CD4-positive, CD25-positive, alpha-beta regulatory T cell (primary cell): ENCODE data around the gene RNPS1. TPM values are rescaled to one million over a fixed set of nuclear protein-coding genes. Genes with fewer than 3 reads are reported as not detected.

Source experiments
- ATAC-seq, 2 donors: fragments of 150-1000 bp; cut with Tn5 transposase; one replicate each; pipeline ENCODE4 v1.10.0; 2021; ENCODE audit warnings: low read depth in 2 of 2, moderate number of reproducible peaks in 2 of 2, moderate library complexity in 1 of 2
- DNase-seq, 3 donors: peaks; one replicate each; pipeline versions ENCODE4 v3.0.0 to v3.0.0-alpha.2; 2012 to 2022; ENCODE audit warnings: mixed read lengths in 1 of 3
- H3K27ac ChIP-seq: one replicate; pipeline ENCODE4 v1.7.0; 2013; ENCODE audit warnings: mild to moderate bottlenecking, low read length; ENCODE audit not compliant: insufficient read depth, poor library complexity, severe bottlenecking
- H3K27me3 ChIP-seq: one replicate; pipeline ENCODE4 v1.7.0; 2013; ENCODE audit warnings: low read length; ENCODE audit not compliant: control insufficient read depth, insufficient read depth
- H3K36me3 ChIP-seq: one replicate; pipeline ENCODE4 v1.7.0; 2013; ENCODE audit warnings: mild to moderate bottlenecking, low read length, moderate library complexity; ENCODE audit not compliant: control insufficient read depth, insufficient read depth
- H3K4me1 ChIP-seq: 2 replicates; pipeline ENCODE4 v1.7.0; 2013; ENCODE audit warnings: mild to moderate bottlenecking, low read length; ENCODE audit not compliant: insufficient read depth, control insufficient read depth, poor library complexity, severe bottlenecking
- H3K4me3 ChIP-seq: one replicate; pipeline ENCODE4 v1.7.0; 2013; ENCODE audit warnings: low read depth, mild to moderate bottlenecking, low read length, moderate library complexity
- H3K9me3 ChIP-seq, 2 experiments: 1 replicate in 1 of 2; 2 replicates in 1 of 2; pipeline ENCODE4 v1.7.0; 2013; ENCODE audit warnings: low read length in 2 of 2, mild to moderate bottlenecking in 1 of 2, moderate library complexity in 1 of 2; ENCODE audit not compliant: control insufficient read depth in 2 of 2
- H3K27ac Mint-ChIP-seq, 3 donors: one replicate each; pipeline ENCODE4 v1.8.0; 2020 to 2022; ENCODE audit warnings: mild to moderate bottlenecking in 3 of 3, mixed read lengths in 3 of 3, moderate library complexity in 2 of 3
- H3K27me3 Mint-ChIP-seq: one replicate; pipeline ENCODE4 v1.8.0; 2022; ENCODE audit warnings: mild to moderate bottlenecking, mixed read lengths
- H3K36me3 Mint-ChIP-seq: one replicate; pipeline ENCODE4 v1.8.0; 2020; ENCODE audit warnings: mixed read lengths
- H3K4me1 Mint-ChIP-seq, 4 donors: one replicate each; pipeline ENCODE4 v1.8.0; 2020 to 2022; ENCODE audit warnings: mixed read lengths in 4 of 4, mild to moderate bottlenecking in 1 of 4
- H3K4me3 Mint-ChIP-seq, 4 donors: one replicate each; pipeline ENCODE4 v1.8.0; 2020 to 2022; ENCODE audit warnings: mild to moderate bottlenecking in 4 of 4, mixed read lengths in 4 of 4, moderate library complexity in 3 of 4
- H3K9me3 Mint-ChIP-seq, 7 donors: one replicate each; pipeline ENCODE4 v1.8.0; 2020 to 2022; ENCODE audit warnings: mixed read lengths in 7 of 7, mild to moderate bottlenecking in 3 of 7, moderate library complexity in 2 of 7
- polyA plus RNA-seq, 4 donors: library from polyadenylated mRNA; unstranded; fragments of 300-500 nt; fragmentation: Illumina TruSeq; gene quantifications; one replicate each; pipeline ENCODE4 v1.2.3, GENCODE V29; 2021
- total RNA-seq: library from RNA; stranded (reverse); gene quantifications from one replicate; pipeline ENCODE4 v1.2.3, GENCODE V29; 2022

Gene RNPS1
- total and polyA plus RNA-seq, 5 donors from 2014 or later, result 189 to 230 (median 212) TPM

- H3K36me3 ChIP-seq, result peaks cover 13% of the 10 kb centered on the region
- DNase-seq, result no peak
- ATAC-seq, result no peak
Measured at GRCh38 chr16:2238838-2239675, 28.9 kb downstream of the RNPS1 start.

DNA sequence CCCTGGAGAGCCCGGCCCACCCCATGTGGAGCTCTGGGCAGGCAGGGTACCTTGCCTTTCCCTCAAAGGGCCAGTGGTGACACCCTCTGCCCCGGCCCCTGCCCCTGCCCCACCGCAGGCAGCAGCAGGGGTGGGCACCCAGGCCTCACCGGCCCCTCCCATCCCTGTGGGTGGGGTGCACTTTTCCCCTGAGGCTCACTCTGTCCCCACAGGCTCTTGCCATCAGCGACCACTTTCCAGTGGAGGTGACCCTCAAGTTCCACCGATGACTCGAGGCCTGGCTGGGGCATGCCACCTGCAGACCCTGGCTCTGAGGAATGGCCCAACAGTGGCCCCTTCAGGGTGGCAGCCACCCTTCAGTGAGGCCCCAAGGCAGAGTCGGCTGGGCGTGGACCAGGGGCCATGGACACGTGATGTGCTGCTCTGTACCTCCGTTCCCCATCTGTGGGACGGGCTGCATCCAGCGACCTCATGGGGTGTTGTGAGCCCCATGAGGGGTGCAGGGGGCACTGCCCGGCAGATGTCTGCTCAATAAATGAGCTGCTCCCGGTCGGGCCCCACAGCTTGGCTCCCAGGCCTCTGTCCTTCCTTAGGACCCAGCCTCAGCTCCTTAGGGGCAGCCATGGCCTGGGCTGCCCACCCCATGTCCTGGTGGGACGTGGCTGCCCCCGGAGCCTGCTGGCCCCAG, 29.6 kb downstream of the RNPS1 start:
- DNase-seq, result no peak
- Histone ChIP-seq H3K27me3 (no peaks in the 10 kb centered on the region), H3K27ac (no peak overlapping the region), H3K36me3 (peaks cover 16% of the 10 kb centered on the region), H3K9me3 (no peaks in the 10 kb centered on the region), H3K4me1 (peaks cover 9% of the 10 kb centered on the region), H3K4me3 (no peak overlapping the region)
- H3K36me3 Mint-ChIP-seq, result peaks cover 4% of the 10 kb centered on the region
- ATAC-seq, result no peak
- no peak overlapping the region for H3K27ac Mint-ChIP-seq
- peaks cover 5% of the 10 kb centered on the region for H3K27me3 Mint-ChIP-seq
- peaks cover 0 to 1% (median 0%) of the 10 kb centered on the region in 7 donors for H3K9me3 Mint-ChIP-seq
- no peak overlapping the region for H3K4me3 Mint-ChIP-seq
- peaks cover 0 to 2% (median 0%) of the 10 kb centered on the region in 4 donors for H3K4me1 Mint-ChIP-seq

More at GRCh38 chr16:2238838-2239675, 28.9 kb downstream of the RNPS1 start:
- H3K4me3 ChIP-seq, result no peak overlapping the region
- H3K27ac ChIP-seq, result no peak overlapping the region
- no peaks in the 10 kb centered on the region for H3K27me3 ChIP-seq
- Mint-ChIP-seq H3K27ac (no peak overlapping the region), H3K36me3 (peaks cover 4% of the 10 kb centered on the region), H3K4me3 (no peak overlapping the region), H3K9me3 (peaks cover 0 to 1% (median 0%) of the 10 kb centered on the region in 7 donors), H3K4me1 (peaks cover 0 to 2% (median 0%) of the 10 kb centered on the region in 4 donors), H3K27me3 (peaks cover 5% of the 10 kb centered on the region)
- H3K9me3 ChIP-seq, result no peaks in the 10 kb centered on the region
- peaks cover 9% of the 10 kb centered on the region for H3K4me1 ChIP-seq

- peaks cover 5% of the 10 kb centered on the region for H3K27me3 Mint-ChIP-seq
- Histone ChIP-seq H3K27me3 (no peaks in the 10 kb centered on the region), H3K36me3 (peaks cover 16% of the 10 kb centered on the region), H3K9me3 (no peaks in the 10 kb centered on the region), H3K4me3 (no peak overlapping the region), H3K27ac (no peak overlapping the region), H3K4me1 (peaks cover 9% of the 10 kb centered on the region)
- no peak overlapping the region for H3K4me3 Mint-ChIP-seq
- H3K4me1 Mint-ChIP-seq, result peaks cover 0 to 2% (median 0%) of the 10 kb centered on the region in 4 donors
- peaks cover 0 to 1% (median 0%) of the 10 kb centered on the region in 7 donors for H3K9me3 Mint-ChIP-seq
- DNase-seq (no peak), ATAC-seq (no peak)
- no peak overlapping the region for H3K27ac Mint-ChIP-seq
- H3K36me3 Mint-ChIP-seq, result peaks cover 4% of the 10 kb centered on the region
Measured at GRCh38 chr16:2237493-2238149, 30.3 kb downstream of the RNPS1 start.

- no peak for ATAC-seq
- H3K4me3 ChIP-seq, result no peak overlapping the region
- Mint-ChIP-seq H3K9me3 (peaks cover 0 to 1% (median 0%) of the 10 kb centered on the region in 7 donors), H3K27me3 (peaks cover 5% of the 10 kb centered on the region), H3K4me1 (peaks cover 0 to 2% (median 0%) of the 10 kb centered on the region in 4 donors), H3K27ac (no peak overlapping the region), H3K4me3 (no peak overlapping the region), H3K36me3 (no peaks in the 10 kb centered on the region)
- H3K27ac ChIP-seq, result no peak overlapping the region
- no peaks in the 10 kb centered on the region for H3K9me3 ChIP-seq
- no peaks in the 10 kb centered on the region for H3K27me3 ChIP-seq
- H3K36me3 ChIP-seq, result peaks cover 20% of the 10 kb centered on the region
- no peak for DNase-seq
- H3K4me1 ChIP-seq, result peaks cover 9% of the 10 kb centered on the region
Measured at GRCh38 chr16:2237102-2237482, 30.8 kb downstream of the RNPS1 start.

DNA sequence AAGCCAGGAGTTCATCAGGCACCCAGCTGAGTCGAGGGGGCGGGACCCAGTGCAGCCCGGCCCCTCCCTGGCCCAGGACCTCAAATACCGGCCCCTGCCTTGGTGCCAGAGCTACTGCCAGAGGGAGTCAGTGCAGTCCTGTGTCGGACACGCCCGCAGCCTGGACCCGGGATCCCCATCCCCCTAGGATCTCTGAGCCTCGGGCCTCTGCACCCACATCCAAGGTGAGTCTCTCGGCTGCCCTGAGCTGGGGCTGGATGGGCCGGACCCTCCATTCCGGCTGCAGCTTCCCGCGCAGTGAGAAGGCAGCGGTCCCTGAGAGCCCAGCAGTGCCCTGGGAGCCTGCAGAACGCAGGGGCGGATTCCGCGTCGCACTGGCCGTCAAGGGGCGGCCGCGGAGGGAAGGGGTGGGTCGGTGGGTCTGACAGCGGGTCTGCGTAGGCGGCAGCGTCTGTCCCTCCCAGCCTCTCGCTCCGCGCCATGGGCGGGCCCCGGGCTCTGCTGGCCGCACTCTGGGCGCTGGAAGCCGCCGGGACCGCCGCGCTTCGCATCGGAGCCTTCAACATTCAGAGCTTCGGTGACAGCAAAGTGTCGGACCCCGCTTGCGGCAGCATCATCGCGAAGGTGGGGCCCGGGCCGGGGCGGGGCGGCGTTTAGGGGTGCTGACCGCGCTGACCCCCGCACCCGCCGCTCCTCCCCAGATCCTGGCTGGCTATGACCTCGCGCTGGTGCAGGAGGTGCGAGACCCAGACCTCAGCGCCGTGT, 31.4 kb downstream of the RNPS1 start, which contains the start of gene DNASE1L2:
DNASE1L2 (plus strand) TSS at position 108 of the 765 bp plus-strand sequence; CDS start at position 481, 373 bp downstream.
- H3K27ac ChIP-seq, result no peak within 1 kb of the TSS
- peaks cover 9% of the 10 kb centered on the region for H3K4me1 ChIP-seq
- no peak within 1 kb of the TSS for H3K4me3 ChIP-seq
- no peak for DNase-seq
- no peak within 1 kb of the TSS for H3K27ac Mint-ChIP-seq
- H3K4me3 Mint-ChIP-seq, result peak within 1 kb of the TSS in 1 of 4 donors; percentile 50
- H3K4me1 Mint-ChIP-seq, result peaks cover 0 to 2% (median 0%) of the 10 kb centered on the region in 4 donors
- no peak for ATAC-seq
- H3K27me3 Mint-ChIP-seq, result peaks cover 5% of the 10 kb centered on the region
- H3K9me3 ChIP-seq, result no peaks in the 10 kb centered on the region
- peaks cover 26% of the 10 kb centered on the region for H3K36me3 ChIP-seq
- no peaks in the 10 kb centered on the region for H3K9me3 Mint-ChIP-seq
- H3K27me3 ChIP-seq, result no peaks in the 10 kb centered on the region
- no peaks in the 10 kb centered on the region for H3K36me3 Mint-ChIP-seq

DNA sequence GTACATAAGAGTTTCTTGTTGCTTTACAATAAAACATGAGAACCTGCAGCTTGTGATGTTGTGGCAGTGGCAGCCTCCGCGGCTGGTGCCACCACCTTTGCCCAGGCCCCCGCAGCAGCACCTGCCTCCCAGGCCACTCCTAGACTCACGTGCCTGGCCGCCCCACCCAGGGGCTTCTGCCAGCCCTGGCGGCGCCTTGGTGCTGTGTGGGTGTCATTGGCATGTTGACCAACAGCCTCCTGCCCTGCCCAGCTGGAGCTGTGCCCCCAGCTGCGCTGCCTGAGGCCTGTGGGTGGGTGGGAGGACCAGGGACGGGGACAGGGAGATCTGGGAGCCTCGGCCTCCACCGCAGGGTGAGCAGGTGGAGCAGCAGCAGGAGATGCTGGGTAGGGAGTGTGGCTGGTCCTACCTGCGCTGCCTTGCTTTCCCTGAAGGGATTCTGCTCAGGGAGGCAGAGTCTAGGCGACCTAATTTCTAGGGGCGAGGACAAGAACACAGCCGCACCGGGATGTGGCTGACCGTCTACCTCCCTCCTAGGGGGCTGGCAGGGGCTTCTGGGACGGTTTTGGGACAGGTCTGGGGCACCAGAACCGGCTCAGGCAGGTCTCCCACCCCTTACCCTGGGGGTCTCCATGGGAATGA, 32.1 kb downstream of the RNPS1 start:
- no peaks in the 10 kb centered on the region for H3K9me3 ChIP-seq
- H3K27ac Mint-ChIP-seq, result no peak overlapping the region
- peaks cover 5% of the 10 kb centered on the region for H3K27me3 Mint-ChIP-seq
- no peak overlapping the region for H3K27ac ChIP-seq
- H3K27me3 ChIP-seq, result no peaks in the 10 kb centered on the region
- no peak overlapping the region for H3K4me3 ChIP-seq
- no peak for ATAC-seq
- peaks cover 0 to 2% (median 0%) of the 10 kb centered on the region in 4 donors for H3K4me1 Mint-ChIP-seq
- H3K4me1 ChIP-seq, result peaks cover 9% of the 10 kb centered on the region
- H3K36me3 ChIP-seq, result peaks cover 29% of the 10 kb centered on the region
- H3K4me3 Mint-ChIP-seq, result no peak overlapping the region
- no peaks in the 10 kb centered on the region for H3K9me3 Mint-ChIP-seq
- no peak for DNase-seq
- H3K36me3 Mint-ChIP-seq, result no peaks in the 10 kb centered on the region
